Measurements from ENCODE around the gene MIB2.

- TF ChIP-seq CTCF (IDR thresholded peaks at IDR 0.05) (no peak), POLR2A (IDR thresholded peaks at IDR 0.05) (no peak)
Measured at GRCh38 chr1:1602304-1602967, 12.9 kb upstream of the MIB2 start.

Measured in tibial nerve (tissue), 3 donors.